HG03066 (cell line): Measurements from ENCODE around the gene FHIP1A.
"Not testable (repeated sequence)": the region's sequence is repeated elsewhere in the genome, so short reads cannot be mapped to it uniquely, and the experiment has no call there.

Experiments used
- ATAC-seq: cut with Tn5 transposase; IDR thresholded peaks from one replicate; pipeline ENCODE4 v1.9.1; 2021; ENCODE audit warnings: low read depth; ENCODE audit not compliant: unreplicated experiment

FHIP1A gene

GRCh38 chr4:151408630-151409469 lies at the start of gene FHIP1A:
FHIP1A (plus strand) TSS chr4:151409176; CDS start chr4:151566260, 157,084 bp downstream.
- ATAC-seq, result peak; percentile 67

DNA sequence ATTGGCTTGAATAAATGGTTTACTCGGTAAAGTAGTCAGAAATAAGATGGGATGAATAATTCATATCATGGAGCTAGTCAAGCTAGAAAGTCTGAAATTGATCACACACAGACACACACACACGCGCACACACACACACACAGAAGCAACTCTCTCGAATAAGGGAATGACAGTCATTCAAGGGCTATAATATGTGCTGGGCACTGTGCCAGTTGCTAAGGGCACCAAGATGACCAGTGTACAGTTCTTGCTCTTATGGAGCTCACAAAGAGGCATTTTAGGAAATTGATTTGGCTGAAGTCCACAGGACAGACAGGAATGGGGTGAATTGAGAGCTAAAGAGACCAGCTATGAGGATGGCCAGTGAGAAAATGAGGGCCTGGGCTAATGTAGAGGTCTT lies 49.4 kb upstream of the FHIP1A start:
- no peak for ATAC-seq

GRCh38 chr4:151361126-151361525 lies 47.9 kb upstream of the FHIP1A start:
- no peak for ATAC-seq

GRCh38 chr4:151361966-151362365 lies 47.0 kb upstream of the FHIP1A start:
- ATAC-seq, result no peak

DNA sequence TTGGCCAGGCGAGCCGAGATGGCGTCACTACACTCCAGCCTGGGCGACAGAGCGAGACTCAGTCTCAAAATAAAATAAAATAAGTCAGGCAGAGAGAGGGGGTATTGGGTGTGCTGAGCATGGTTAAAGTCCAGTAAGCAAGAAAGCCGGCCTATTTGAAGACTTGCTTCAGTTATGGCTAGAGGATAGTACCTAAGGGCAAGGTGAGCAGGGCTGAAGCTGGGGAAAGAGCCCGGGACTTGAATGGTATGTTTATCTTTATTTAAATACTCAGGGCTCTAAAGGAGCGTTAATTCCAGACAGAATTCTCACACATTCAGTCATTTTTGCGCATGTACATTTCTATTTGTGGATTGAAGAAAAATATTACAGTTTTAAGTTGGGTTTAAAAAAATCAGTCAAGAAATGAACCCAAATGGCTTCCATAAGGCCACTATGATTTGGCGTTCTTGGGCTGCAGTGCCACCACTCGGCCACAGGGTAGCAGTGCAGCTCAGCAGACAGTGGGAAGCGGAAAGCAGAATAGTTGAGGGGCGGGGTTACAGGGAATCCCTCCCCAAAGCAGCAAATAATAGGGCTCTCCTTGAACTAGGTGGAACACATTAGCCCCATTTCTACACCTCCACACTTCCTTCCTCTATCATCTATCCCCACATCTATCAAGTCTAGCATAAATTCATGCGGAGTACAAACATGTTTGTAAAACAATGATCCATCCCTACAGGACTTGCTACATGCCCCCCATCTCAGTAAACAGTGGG lies 46.4 kb upstream of the FHIP1A start:
- peak; percentile 96 for ATAC-seq

DNA sequence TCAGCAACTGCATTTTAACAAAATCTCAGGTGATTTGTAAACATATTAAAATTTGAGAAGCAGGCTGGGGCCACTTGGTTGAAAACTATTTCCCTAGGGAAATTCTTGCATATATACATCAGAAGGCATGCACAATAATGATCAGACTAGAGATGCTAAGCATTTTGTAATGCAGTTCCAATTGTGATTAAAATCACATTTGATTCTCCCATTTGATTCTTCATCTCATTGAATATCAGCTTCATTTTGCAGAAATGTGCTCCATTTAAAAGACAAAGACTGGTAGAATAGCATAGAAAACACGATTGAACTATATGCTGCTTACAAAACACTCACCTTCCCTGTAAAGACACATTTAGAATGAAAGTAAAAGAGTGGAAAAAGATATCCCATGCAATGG lies 32.4 kb upstream of the FHIP1A start:
- no peak for ATAC-seq

DNA sequence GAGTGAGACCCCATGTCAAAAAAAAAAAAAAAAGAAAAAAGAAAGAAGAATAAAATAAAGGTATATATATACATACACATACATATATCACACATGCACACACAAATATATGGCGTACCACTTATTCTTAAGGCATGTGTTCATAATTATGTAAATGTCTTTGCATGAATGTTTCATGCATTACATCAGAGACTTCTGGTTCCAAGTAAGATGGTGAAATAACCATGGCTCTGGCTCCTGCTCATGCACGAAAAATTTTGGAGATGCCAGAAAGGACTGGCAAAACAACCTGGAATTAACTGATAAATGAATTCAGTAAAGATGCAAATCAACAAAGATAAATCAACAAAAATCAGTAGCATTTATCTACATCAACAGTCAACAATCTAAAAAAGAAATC lies 19.7 kb upstream of the FHIP1A start:
- ATAC-seq, result no peak

DNA sequence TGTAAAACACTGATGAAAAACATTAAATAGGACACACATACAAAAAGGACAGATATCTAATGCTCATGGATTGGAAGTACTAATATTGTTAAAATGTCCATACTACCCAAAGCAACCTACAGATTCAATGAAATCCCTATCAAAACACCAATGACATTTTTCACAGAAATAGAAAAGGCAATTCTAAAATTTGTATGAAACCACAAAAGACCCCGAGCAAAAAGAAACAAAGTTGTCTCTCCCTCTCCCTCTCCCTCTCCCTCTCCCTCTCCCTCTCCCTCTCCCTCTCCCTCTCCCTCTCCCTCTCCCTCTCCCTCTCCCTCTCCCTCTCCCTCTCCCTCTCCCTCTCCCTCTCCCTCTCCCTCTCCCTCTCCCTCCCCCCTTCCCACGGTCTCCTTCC lies 19.2 kb upstream of the FHIP1A start:
- ATAC-seq, result not testable (repeated sequence)

DNA sequence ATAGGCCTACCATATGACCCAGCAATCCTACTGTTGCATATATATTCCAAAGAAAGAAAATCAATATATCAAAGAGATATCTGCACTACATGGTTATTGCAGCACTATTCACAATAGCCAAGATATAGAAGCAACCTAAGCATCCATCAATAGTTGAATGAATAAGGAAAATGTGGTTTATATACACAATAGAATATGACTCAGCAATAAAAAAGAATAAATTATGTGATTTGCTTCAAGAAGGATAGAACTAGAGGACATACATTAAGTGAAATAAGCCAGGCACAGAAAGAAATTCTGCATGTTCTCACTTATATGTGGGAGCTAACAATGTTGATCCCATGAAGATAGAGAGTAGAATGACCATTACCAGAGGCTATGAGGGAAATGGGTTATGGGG lies 13.1 kb upstream of the FHIP1A start:
- ATAC-seq, result no peak

DNA sequence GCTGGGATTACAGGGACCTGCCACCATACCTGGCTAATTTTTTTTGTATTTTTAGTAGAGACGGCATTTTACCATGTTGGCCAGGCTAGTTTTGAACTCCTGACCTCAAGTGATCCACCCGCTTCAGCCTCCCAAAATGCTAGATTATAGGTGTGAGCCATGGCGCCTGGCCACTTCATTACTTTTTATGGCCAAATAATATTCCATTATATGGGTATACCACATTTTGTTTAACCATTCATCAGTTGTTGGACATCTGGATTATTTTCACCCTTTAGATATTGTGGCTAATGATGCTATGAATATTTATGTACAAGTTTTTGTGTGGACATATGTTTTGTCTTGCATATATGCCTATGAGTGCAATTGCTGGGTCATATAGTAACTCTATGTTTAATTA lies 8.6 kb upstream of the FHIP1A start:
- no peak for ATAC-seq

GRCh38 chr4:151401739-151402138 lies 7.2 kb upstream of the FHIP1A start:
- no peak for ATAC-seq

GRCh38 chr4:151402145-151402865 lies 6.7 kb upstream of the FHIP1A start:
- ATAC-seq, result no peak

- no peak for ATAC-seq
Observed at GRCh38 chr4:151403656-151404055, 5.3 kb upstream of the FHIP1A start.

DNA sequence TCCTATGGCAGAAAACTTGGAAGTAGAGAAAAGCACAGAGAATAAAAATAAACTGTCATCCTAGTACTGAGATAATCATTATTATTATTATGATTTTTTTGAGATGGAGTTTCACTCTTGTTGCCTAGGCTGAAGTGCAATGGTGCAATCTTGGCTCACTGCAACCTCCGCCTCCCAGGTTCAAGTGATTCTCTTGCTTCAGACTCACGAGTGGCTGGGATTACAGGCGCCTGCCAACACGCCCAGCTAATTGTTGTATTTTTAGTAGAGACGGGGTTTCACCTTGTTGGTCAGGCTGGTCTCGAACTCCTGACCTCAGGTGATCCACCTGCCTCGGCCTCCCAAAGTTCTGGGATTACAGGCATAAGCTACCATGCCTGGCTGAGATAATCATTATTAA lies 4.2 kb upstream of the FHIP1A start:
- not testable (repeated sequence) for ATAC-seq

DNA sequence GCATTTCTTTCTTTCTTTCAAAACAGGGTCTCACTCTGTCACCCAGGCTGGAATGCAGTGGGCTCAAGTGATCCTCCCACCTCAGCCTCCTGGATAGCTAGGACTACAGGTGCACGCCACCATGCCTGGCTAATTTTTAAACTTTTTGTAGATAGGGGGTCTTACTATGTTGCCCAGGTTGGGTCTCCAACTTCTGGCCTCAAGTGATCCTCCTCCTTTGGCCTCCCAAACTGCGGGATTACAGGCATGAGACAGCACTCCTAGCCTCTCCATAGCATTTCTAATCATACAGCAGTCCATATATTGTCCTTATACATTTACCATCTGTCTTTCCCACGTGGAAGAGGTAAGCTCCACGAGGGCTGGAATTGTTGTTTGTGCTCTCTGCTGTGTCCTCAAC lies 2.0 kb upstream of the FHIP1A start:
- no peak for ATAC-seq

DNA sequence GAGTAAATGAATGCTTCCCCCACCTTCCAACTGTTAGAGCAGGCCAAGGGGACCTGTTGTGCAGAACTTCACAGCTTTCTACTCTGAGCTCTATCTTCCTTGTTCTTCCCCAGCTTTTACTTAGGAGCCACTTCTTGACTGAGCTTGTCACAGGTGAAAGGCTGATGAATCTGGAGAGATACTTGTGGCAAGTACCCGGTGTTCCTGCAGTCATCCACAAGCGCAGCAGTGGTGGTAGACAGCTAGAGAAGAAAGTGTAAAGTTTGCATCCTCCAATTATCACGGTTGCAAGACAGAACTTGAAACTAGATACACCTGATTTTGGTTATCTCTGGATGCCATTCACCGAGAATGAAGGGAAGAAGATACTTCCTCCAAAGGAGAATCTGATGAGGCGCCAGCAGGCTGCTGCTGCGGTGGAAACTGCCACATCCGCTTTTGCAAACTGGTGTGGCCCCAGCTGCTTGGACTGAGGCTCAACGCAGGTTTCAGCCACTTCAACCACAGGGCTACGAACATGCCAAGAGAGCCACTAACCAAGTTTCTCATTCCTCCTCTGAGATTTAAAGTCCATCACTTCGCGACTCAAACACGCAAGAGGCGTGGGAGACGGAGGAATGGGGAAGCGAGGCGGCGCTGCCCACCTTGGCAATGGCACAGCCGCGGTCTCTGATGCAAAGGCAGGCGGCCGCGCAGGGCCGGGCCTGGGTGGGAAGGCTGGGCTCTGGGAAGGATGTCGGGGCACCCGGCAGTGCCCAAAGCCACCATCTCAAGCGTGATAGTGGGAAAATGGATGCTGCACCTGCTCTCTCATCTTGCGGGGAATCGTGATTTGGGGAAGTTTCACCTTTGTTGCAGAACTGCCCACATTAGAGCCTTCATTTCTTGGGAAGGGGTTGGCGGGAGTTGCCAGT lies 1.3 kb upstream of the FHIP1A start:
- peak; percentile 86 for ATAC-seq

DNA sequence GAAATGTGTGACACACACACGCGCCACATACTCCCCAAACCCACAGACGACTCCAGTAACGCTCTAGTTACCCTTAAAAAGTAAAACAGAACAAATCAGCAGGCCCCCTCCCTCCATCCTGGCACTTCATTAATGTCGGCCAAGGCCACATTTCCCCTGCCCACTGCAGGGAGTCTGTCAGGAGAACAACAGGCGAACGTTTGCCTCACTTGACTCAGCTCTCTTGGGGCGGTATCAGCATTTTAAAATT lies 671 bp upstream of the FHIP1A start:
- ATAC-seq, result peak; percentile 6

DNA sequence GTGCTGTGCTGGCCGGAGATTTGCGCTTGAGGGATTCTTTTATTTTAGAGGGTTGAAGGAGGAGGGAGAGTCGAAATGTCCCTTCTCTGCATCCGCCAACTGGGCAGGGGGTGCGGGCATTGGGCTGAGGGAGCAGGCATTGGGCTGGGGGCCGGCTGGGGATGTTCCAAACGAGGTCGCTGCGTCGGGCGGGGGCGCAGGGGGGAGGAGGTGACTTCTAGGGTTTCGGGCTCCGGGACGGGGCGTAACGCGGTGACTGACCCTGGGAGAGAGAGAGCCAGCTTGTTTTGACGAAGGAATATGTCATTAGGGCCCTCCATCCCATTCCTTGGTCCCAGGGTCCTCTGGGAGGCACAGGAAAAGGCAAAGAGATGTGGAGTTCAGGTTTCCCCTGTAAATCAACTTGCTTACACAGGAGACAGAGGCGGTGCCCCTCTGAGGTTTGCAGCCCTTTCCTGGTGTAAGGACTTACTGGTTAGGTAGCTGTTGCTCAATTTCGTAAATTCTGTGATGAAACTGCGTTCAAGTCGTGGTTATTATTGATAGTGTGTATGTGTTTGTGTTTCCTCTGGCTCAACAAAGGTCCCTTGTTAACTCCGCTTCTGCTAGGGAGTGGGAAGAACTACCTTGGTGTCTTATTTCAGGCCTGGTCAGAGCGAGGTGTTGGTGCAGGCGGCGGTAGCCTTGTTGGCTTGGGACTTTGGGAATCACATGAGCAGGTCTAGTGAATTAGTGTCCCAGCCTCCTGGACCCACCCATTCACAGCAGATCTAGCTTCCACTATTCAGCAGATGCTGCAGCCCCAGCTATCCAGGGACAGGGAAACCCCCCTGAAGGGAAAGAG lies 716 bp downstream of the FHIP1A start:
- no peak for ATAC-seq

- no peak for ATAC-seq
Observed at GRCh38 chr4:151415978-151416377, 7.0 kb downstream of the FHIP1A start.

DNA sequence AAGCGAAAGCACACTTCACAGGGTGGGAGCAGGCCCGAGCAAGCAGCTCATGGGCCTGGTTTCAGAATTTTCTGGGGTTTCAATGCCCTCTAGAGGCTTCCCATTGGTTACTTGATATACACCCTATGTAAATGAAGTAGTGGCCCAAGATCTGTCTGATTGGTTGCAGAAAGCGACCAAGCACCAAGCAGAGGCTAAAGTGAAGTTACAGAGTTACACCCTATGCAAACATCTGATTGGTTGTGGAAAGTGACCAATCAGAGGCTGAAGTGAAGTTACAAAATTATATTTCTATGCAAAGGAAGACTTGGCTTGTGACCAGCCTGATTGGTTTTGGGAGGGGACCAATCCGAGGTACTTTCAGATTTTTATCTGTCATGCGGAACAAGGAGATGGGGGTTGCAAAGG lies 8.2 kb downstream of the FHIP1A start:
- no peak for ATAC-seq
